Glomerular endothelial cell (primary cell): ENCODE measurements around the gene CD109. TPM values are rescaled to one million over a fixed set of nuclear protein-coding genes. Genes with fewer than 3 reads are reported as not detected.
A peak's percentile ranks its signal among the peaks of the same experiment; 100 is the strongest.
"Not testable (repeated sequence)": the region's sequence is repeated elsewhere in the genome, so short reads cannot be mapped to it uniquely, and the experiment has no call there.

Experiments
- DNase-seq: peaks from one replicate; pipeline ENCODE4 v3.0.0-alpha.2; 2011; ENCODE audit warnings: low read depth, low spot score; ENCODE audit errors: extremely low read depth
- total RNA-seq: library from RNA; depleted of rRNA; stranded (reverse); fragments of >200 nt; gene quantifications from 2 replicates; pipeline ENCODE4 v1.2.3, GENCODE V29; 2015

The CD109 gene
- total RNA-seq, 1 donor from 2014 or later: 85.1 TPM

DNA sequence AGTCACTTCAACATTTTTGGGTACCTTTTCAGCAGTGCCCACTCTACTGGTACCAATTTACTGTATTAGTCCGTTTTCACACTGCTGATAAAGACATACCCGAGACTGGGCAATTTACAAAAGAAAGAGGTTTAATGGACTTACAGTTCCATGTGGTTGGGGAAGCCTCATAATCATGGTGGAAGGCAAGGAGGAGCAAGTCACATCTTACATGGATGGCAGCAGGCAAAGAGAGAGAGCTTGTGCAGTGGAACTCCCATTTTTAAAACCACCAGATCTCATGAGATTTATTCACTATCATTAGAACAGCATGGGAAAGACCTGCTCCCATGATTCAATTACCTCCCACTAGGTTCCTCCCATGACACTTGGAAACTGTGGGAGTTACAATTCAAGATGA, 12.4 kb upstream of the CD109 start:
- DNase-seq: not testable (repeated sequence)

DNA sequence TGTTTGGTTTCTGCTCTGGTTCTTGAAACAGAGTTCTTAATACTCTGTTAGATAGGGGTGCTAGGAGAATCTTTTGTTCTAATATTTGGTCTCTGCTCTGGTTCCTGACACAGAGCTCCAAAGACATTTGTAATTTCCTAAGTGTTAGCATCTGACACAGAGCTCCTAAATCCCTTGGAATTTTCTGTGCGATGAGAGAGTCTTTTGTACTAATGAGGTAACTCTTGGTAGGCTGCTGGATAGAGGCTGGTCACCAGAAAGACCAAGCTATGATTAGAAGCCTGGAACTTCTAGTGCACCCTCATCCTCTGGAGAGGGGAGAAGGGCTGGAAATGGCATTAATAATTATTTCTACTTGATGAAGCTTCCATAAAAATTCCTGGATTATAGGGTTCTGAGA, 7.7 kb upstream of the CD109 start:
- DNase-seq: no peak

DNA sequence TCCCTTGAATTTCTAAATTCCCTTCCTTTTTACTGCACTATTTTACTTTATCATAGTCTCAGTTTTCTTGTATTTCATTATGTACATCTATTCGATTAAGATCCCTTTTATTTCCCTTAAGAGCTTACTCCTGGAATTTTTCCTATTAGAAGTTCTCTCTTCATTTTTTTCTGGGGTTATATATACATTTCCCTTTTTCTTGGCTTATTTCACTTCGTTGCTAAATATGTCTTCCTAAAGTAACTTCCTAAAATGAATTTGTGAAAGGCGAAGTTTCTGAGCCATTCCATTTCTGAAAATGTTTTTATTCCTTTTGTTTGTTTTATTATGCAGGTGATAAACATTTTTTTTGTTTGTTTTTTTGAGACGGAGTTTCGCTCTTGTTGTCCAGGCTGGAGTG, 5.9 kb upstream of the CD109 start:
- DNase-seq: no peak

DNA sequence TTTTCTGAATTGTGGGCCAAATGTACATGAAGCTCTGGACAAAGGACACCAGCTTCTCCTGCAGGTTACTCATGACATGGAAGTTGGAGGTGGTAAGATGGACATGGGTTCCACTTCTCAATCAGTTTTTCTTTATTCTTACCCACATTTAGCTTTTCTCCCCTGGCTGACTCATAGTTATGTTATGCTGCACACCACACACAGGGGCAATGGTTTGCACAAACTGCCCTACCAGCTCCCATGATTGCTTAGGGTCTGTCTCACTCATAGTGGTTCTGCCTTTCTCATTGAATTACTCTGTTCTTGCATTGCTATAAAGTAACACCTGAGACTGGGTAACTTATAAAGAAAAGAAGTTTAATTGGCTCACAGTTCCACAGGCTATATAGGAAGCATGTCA, 4.5 kb upstream of the CD109 start:
- no peak for DNase-seq

DNA sequence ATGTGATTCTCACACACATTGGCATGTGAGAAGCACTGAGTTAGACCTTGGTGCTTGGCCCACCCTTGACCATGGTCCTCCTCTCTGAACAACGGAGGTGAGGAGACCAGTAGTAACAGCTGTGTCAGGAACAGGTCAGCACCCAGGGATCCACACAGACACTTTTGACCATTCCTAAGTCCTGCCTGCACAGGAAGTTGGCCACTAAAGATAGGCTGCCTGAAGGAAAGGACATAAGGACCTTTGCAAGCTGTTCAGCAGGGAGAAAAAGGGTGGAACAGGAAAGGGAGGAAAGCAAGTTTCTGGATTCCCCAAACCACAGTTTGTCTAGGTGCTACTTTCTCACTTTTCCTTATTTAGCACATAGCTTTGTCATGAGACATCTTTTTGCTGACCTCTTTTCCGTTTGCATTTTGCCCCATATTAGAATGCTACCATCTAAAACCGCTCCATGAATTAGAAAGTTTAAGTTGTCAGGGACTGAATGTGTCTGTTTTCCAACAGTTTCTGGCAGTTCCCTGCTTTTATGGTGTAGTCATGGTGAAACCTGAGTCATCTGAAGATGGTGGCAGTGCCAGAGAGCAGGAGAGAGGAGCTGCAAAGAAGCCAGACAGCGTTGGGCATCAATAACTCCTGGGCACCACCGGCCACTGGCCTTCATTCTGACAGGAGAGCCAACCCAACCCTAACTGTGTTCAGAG, 1.1 kb upstream of the CD109 start:
- DNase-seq: no peak

DNA sequence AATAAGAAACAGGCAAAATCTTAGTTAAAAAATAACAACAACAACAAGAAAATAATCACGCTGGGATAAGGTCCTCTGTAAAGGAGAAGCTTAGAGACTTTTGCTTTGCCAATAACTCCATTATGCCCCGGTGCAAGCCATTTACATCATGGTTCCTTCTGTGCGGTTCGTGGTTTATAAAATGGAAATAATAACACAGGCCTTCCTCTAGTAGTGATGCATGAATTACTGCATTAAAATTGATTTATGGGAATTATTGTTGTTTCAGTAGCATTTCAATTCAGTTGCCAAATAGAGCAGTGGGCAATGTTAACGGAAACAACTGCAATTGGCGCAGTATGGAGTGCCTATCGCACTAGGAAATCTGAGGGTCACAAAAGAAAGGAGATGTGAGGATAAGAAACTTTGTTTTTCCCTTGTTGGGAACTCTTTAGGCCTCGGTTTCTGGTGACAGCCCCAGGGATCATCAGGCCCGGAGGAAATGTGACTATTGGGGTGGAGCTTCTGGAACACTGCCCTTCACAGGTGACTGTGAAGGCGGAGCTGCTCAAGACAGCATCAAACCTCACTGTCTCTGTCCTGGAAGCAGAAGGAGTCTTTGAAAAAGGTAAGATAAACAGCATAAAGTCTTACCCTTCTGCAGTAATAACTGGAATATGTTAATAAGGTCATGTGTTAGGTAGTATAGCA, 1.1 kb downstream of the CD109 start:
- DNase-seq: no peak

DNA sequence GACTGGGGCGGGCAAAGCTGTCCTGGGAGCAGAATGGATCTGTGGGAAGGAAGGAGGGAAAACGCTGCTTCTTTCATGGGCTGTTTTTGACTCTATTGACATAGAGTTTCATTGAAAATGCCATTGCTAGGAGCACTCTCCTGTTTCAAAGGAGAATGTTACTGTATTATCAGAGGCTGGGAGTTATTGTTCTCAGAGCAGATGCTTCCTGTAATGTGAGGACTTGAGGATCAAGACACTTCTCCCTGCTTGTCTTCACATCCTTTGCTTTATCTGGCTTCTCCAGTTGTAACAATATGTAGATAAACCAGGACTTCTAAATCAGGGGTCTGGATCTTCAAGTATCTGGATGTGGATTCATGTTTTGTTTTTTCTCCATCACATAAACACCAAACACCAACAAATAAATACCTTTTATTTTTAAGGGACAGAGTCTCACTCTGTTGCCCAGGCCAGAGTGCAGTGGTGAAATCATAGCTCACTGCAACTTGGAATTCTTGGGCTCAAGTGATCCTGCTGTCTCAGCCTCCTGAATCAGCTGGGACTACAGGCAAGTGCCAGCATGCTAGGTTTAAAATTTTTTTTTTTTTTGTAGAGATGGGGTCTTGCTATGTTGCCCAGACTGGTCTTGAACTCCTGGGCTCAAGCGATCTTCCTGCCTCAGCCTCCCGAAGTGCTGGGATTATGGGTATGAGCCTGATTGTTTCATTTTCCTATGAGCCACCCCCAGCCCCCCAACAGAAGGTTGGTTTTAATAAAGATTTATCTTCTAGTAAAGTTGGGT, 3.9 kb downstream of the CD109 start:
- DNase-seq: peak; percentile 62

DNA sequence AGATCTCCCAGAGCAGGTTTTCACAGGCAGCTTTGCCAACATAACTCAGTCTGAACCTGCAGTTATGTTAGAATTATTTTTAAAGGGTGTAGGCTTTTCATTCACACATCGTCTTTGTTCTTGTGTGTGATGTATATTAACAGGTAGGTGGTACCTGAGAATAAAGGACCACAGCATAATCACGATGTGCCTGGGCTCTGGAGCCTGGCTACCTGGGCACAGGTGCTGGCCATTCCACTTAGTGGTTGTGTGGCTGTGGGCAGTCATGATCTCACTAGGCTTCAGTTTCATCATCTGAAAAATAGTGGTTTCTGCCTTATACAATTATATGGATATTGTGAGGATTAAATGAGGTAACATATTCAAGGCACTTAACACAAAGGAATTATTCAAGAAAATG, 6.4 kb downstream of the CD109 start:
- DNase-seq: no peak

DNA sequence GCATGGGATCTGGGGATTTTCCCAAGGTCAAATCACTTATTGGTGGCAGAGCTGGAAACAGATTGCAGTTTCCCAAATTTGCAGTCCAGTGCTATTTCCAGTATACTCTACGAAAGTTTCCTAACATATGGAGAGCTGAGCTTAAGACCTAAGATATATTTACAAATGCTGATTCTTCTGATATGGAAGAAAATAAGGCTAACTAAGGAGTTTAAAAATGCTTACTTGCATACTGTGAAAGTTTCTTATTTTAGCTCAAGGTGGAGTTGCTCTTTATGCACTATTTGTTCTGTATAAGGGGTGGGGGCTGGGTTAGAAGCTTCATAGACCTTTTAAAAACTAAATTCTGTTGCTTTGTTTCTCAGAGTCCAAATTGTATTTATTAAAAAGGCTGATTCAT, 7.5 kb downstream of the CD109 start:
- no peak for DNase-seq

DNA sequence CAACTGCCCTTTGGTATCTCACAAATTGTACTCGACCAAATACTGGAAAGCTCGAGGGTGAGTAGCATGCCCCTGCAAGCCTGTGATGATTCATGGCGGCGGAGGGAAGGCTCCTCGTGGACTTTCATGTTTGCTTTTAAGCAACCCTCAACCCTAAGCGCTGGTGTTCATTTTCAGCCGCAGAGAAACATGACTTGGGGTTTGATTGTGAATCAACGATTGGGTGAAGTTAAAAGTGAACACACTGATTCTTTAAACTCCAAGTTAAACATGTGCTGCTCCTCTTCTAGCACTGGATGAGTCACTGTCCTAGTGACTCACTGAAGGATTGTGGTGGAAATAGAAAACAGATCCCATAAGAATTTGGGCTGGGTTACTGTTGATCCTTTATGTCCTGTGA, 8.3 kb downstream of the CD109 start:
- no peak for DNase-seq

DNA sequence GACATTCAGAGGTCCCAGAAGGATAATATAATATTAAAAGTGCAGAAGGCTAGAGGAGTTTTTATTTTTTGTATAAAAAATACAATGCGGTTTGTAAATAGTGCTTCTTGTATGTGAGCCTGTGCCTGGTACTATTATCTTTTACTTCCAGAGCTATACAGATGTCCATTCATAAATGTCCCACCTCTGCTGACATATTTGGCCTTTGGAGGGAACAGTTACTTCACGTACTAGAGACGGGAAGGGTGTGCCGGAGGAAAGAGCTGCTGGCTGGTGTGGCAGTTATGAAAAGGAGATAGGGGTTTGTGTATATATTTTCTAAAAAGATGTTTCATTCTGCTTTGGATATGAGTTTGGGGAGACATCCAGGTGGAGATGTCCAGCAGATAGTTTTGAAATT, 8.8 kb downstream of the CD109 start:
- DNase-seq: no peak

DNA sequence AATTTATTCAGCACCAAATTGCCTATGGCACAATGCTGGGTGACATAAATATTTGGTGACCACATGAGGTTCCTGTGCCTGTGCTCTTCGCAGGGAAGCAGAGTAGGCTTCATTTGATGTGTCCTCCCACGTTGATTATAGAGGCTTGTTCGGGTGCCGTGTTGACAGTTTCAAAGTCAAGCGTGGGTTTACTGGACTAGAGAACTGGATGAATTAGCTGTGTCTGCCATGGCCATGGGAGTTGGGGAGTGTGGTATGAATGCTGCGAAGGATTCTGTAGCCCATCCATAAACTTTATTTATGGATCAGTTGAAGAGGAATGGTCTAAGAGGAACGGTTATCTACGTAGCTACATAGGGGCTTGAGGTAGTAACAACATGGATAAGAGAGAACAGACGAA, 11.0 kb downstream of the CD109 start:
- DNase-seq: no peak

DNA sequence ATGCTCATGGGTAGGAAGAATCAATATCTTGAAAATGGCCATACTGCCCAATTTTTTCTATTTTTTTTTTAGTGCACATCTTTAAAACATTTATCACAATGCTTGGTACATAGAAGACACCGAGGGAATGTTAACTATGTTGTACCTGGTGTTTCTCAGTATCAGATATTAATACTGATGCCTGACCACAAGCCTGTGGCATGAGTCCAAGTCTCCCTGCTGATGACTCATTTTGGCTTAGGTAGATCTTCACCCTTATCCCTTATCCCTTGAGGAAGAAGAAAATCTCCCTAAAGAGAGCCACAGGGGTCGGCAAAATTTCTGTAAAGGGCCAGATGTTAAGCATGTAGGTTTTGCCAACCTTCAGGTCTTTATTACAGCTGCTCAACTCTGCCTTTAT, 14.5 kb downstream of the CD109 start:
- DNase-seq: no peak

DNA sequence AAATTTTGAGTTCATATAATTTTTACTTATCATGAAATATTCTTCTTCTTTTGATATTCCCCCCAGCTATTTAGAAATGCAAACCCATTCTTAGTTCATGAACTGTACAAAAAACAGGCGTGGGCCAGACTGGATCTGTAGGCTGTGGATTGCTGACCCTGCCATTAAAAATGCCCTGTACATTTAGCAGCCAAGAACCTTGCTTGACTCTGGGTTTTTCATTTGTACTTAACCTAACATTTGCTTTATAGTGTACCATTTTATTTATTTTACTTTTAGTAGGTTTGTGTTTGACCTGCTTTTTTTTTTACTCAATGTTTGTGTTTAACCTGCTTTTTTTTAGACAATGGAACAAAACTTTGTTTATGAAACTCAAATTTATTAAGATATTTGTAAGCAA, 14.9 kb downstream of the CD109 start:
- DNase-seq: no peak

DNA sequence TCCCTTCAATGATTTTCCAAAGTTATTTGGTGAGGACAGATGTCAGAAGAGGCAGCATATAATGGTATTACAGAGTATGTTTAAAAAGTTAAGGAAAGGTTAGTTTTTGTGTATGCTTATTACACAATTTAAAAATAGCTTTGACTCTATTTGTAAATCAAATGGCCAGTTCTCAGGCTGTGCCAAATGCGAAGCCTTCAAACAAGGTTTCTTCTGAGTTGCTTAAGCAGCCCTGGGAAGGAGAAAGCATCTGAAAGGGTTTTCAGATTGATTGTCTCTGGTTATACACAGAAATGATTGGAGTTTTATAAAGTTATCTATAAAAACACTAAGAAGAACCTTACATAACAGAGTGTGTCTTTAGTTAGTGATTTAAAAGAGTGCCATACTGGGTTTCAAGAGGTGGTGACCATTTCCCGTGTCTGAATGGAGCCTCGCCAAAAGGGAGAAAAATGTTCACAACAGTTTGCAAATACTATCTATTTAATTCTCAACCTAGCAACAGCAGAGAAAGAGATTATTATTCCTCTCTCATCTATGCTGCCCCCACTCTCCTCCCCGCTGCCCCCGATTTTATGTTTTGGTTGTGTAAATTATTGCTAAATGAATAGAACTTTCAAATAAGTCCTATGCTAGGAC, 16.7 kb downstream of the CD109 start:
- DNase-seq: no peak

DNA sequence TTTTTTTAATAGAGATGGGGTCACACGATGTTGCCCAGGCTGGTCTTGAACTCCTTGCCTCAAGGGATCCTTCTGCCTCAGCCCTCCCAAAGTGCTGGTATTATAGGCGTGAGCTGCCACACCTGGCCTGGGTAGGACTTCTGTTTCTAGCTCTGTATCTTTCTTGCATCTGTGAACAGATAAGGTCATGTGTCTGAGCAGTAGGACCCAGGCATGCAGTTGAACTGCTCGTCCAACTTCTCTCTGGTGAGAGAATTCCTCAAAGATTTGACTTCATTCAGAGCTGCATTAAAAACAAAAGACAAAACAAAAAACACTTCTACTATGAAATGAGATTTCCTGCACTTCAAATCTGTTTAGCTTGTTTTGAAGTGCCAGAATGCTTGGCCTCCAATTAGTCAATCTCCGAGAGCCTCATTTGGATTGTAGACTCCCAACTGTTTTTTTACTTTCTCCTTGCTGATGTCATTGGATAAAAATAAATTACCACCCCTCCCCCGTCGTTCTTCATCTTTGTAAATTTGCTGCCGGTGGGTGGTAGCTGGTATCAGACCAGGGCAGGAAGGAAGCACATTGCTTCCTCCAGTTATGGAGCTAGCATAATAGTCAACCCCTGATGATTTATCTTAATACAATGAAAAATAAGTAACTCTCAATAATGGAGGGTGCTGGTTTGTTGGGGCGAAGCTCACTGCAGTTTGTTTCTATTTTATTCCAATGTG, 17.6 kb downstream of the CD109 start:
- DNase-seq: peak; percentile 89

DNA sequence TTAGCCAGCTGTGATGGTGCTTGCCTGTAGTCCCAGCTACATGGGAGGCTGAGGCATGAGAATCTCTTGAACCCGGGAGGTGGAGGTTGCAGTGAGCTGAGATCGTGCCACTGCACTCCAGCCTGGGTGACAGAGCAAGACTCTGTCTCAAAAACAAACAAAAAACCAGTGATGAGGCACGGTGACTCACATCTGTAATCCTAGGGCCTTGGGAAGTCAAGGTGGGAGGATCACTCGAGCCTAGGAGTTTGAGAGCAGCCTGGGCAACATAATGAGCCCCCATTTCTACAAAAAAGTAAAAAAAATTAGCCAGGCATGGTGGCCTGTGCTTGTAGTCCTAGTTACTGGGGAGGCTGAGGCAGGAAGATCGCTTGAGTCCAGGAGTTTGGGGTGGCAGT, 19.1 kb downstream of the CD109 start:
- DNase-seq: not testable (repeated sequence)

DNA sequence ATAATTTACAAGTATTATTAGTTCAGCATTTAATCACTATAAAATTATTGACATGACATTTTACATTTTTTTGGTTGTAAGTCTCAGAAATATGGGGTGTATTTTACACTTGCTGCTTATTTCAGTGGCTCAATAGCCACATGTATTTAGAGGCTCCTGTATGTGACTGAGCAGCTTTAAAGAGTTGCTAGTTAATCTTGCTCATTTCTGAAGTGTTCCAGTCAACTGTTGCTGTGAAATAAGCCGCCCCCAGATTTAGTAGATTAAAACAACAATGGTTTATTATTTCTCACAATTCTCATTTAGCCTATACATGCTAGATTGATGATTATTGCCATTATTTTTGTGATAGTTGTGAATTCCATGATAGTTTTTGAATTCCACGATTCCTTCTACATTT, 23.0 kb downstream of the CD109 start:
- no peak for DNase-seq

DNA sequence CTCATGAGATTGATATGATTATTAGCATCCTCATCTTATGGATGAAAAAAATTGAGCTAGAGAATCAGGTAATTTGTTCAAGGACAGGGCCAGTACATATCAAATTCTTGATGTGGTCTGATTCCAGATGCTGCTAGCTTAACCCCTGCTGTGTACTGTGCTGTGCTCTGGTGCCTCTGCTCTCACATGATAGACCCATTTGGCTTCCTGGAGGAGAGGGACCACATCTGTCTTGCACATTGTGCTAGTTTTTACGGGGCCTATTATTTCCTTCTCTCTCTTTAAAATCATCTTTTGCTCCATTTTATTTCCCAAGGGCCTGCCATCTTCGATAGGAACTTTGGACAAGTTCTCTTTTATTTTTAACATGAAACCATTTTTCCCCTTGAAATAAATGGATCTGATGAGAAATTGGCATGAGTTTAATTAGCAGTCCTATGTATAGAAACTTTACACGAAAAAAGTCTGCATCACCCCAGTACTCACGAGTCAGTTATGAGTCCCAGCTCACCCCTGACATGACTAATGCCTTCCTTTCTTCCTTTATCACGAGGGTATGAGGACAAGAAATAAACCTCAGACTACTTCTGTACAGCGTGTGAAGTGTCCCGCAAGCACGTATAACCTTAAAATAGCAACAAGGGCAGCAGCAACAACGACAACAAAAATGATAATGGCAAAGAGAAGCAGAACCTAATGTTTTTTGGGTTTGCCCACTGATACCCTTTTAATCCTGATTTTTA, 26.5 kb downstream of the CD109 start:
- DNase-seq: no peak

DNA sequence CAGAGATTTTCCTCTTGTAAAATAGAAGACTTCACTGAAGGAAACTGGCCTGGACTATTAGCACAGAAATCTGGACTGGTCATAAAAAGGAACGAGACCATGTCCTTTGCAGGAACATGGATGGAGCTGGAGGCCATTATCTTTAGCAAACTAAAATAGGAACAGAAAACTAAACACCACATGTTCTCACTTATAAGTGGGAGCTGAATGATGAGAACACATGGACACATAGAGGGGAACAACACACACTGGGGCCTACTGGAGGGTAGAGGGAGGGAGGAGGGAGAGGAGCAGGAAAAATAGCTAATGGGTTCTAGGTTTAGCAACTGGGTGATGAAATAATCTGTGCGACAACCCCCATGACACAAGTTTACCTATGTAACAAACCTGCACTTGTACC, 27.5 kb downstream of the CD109 start:
- not testable (repeated sequence) for DNase-seq
